Activated T-helper 1 cell treated with anti-CD3 and anti-CD28 coated beads, Interleukin-12 subunit alpha, Interleukin-12 subunit beta, Interleukin-2, Interleukin-4 antibody, amounts not matched to agents 30 ng/mL and 10 ng/mL and 1 ng/mL, durations not matched to agents 14 hours and 24 hours and 36 hours (primary cell): Measurements from ENCODE around the gene ETS1. TPM values are rescaled to one million over a fixed set of nuclear protein-coding genes. Genes with fewer than 3 reads are reported as not detected.
"Not testable (repeated sequence)": the region's sequence is repeated elsewhere in the genome, so short reads cannot be mapped to it uniquely, and the experiment has no call there.

ENCODE experiments used
- DNase-seq: peaks from one replicate; pipeline ENCODE4 v3.0.0; 2021; ENCODE audit warnings: low spot score
- H3K27ac Mint-ChIP-seq: one replicate; pipeline ENCODE4 v1.8.0; 2021; ENCODE audit warnings: mild to moderate bottlenecking, mixed read lengths
- H3K27me3 Mint-ChIP-seq: one replicate; pipeline ENCODE4 v1.8.0; 2022; ENCODE audit warnings: mild to moderate bottlenecking, moderate library complexity, mixed read lengths; ENCODE audit not compliant: insufficient read depth
- H3K36me3 Mint-ChIP-seq: one replicate; pipeline ENCODE4 v1.8.0; 2021; ENCODE audit warnings: low read depth, mixed read lengths
- H3K4me1 Mint-ChIP-seq: one replicate; pipeline ENCODE4 v1.8.0; 2021; ENCODE audit warnings: low read depth, mixed read lengths
- H3K4me3 Mint-ChIP-seq: one replicate; pipeline ENCODE4 v1.8.0; 2021; ENCODE audit warnings: mild to moderate bottlenecking, moderate library complexity, mixed read lengths
- H3K9me3 Mint-ChIP-seq: one replicate; pipeline ENCODE4 v1.8.0; 2021; ENCODE audit warnings: mixed read lengths
- intact Hi-C: fragments of 100-400 bp; cut with micrococcal nuclease; formaldehyde crosslinking; loops from one replicate; pipeline ENCODE4 v1.15.1; 2024
- total RNA-seq: library from RNA; stranded (reverse); gene quantifications from 2 replicates; pipeline ENCODE4 v1.2.3, GENCODE V29; 2022

Gene ETS1
- total RNA-seq, 1 donor from 2014 or later: 609 TPM

DNA sequence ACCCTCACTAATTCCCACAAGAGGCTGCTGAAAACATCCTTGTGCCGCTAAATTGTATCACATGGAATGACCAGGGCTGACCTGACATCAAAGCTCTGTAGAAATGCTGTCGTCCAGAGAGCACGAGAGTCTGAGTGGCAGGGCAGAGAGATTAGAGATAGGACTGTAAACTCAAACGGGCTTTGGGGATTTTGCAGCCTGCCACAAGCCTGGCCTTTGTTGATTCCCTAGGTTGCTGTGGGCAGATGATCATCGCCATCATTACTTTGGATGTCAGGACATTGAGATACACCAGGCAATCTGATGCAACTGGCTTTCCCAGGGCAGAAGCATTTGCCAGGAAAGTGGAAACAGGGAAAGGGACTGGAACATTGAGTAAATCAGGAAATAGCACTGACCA, 131.6 kb downstream of the ETS1 start:
- H3K4me1 Mint-ChIP-seq: peaks cover 69% of the 10 kb centered on the region
- peak overlapping the region; percentile 47 for H3K27ac Mint-ChIP-seq
- H3K4me3 Mint-ChIP-seq: no peak overlapping the region
- H3K9me3 Mint-ChIP-seq: no peaks in the 10 kb centered on the region
- intact Hi-C loops: no loop called here
- peaks cover 71% of the 10 kb centered on the region for H3K36me3 Mint-ChIP-seq
- no peaks in the 10 kb centered on the region for H3K27me3 Mint-ChIP-seq
- no peak for DNase-seq

- Mint-ChIP-seq H3K4me3 (no peak overlapping the region), H3K27me3 (no peaks in the 10 kb centered on the region), H3K36me3 (peaks cover 59% of the 10 kb centered on the region), H3K27ac (peak overlapping the region; percentile 74), H3K4me1 (peaks cover 70% of the 10 kb centered on the region), H3K9me3 (no peaks in the 10 kb centered on the region)
- no peak for DNase-seq
- intact Hi-C loops: no loop called here
These were observed 133.7 kb downstream of the ETS1 start for GRCh38 chr11:128453444-128454336.

GRCh38 chr11:128451652-128452470, 135.5 kb downstream of the ETS1 start:
- Mint-ChIP-seq H3K4me1 (peaks cover 78% of the 10 kb centered on the region), H3K36me3 (peaks cover 51% of the 10 kb centered on the region), H3K9me3 (no peaks in the 10 kb centered on the region), H3K4me3 (no peak overlapping the region), H3K27ac (peak overlapping the region; percentile 74), H3K27me3 (no peaks in the 10 kb centered on the region)
- DNase-seq: no peak
- intact Hi-C loops: no loop called here

- H3K4me3 Mint-ChIP-seq: no peak overlapping the region
These were observed 136.3 kb downstream of the ETS1 start for GRCh38 chr11:128450882-128451651.

GRCh38 chr11:128450425-128450824, 136.9 kb downstream of the ETS1 start:
- intact Hi-C loops: not testable (repeated sequence)
- peak overlapping the region; percentile 56 for H3K27ac Mint-ChIP-seq

More at GRCh38 chr11:128450882-128451651, 136.3 kb downstream of the ETS1 start:
- no peak for DNase-seq
- no peaks in the 10 kb centered on the region for H3K27me3 Mint-ChIP-seq
- no peaks in the 10 kb centered on the region for H3K9me3 Mint-ChIP-seq
- intact Hi-C loops: no loop called here
- H3K4me1 Mint-ChIP-seq: peaks cover 79% of the 10 kb centered on the region
- H3K36me3 Mint-ChIP-seq: peaks cover 45% of the 10 kb centered on the region
- H3K27ac Mint-ChIP-seq: peak overlapping the region; percentile 45

DNA sequence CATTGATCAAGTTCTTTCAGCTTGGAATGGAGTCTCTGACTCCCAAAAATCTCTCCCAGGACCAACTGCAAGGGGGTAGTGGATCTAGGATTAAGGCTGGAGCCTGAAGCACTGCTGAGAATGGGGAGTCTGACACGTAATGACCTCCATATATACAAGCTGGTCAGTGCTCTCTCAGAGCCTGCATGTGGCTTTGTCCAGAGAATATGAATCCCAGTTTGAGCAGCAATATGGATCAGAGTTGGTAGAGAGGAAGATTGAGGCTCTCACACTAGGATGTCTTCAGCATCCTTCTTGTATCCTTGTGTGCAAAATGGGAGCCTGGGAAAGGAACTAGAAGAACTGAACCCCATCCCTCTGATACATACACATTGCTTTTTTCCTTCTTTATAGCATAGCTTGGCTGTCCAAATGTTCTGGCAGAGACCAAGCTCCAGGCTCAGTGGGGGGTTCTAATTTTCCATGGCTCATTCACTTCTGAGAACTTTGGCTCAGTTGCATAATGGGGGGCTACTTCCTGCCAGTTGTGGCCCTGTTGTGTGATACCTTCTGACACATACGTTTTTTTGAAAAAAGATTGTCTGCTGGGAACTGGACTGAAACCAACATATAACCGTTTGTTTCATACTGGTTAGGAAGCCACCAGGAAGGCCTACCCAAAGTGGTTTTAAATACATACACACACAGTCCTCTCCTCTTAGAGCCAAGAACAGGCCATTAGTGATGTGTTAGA, 138.2 kb downstream of the ETS1 start:
- Mint-ChIP-seq H3K27me3 (peaks cover 1% of the 10 kb centered on the region), H3K27ac (peak overlapping the region; percentile 59)
- intact Hi-C loops: loop anchor here (2.0 to 5.0 kb wide), 2 partner anchors 26 to 37 kb away; no protein-coding TSS in a partner anchor

More at GRCh38 chr11:128450425-128450824, 136.9 kb downstream of the ETS1 start:
- not testable (repeated sequence) for H3K9me3 Mint-ChIP-seq, H3K27me3 Mint-ChIP-seq, DNase-seq, H3K4me3 Mint-ChIP-seq
- peaks cover 42% of the 10 kb centered on the region for H3K36me3 Mint-ChIP-seq
- peaks cover 76% of the 10 kb centered on the region for H3K4me1 Mint-ChIP-seq

DNA sequence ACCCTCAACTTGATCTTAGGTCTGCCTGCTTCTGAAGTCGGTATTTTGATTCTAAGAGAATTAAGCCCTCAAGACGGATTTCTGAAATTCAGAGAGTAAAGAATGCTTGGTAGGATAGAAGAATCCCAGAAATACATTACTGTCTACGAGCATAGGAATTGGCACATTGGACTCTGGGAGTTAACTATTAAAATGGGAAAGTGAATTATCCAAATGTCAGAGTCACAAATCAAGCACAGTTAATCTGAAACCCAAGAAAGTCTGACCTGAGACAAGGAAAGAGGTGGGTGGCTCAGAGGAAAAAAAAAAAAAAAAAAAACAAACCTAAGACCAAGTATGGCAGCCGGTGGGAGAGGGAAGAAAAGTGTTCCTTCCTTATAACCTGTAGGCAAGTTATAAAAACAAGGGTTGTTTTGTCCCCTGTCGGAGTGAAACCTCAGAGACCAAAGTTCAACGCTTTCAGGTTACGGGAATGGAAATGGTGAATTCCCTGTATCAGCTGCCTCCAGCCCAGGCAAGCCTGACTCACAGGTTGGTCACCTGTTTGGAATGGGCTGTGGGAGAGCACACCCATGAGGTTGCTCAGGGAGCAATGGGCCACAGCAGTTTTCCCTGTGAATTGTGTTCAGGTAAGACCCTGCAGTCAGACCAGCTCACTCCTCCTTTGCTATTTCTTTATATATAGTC, 139.0 kb downstream of the ETS1 start:
- intact Hi-C loops: loop anchor here (2.0 to 5.0 kb wide), 2 partner anchors 26 to 36 kb away; no protein-coding TSS in a partner anchor
- Mint-ChIP-seq H3K4me3 (no peak overlapping the region), H3K9me3 (peaks cover 8% of the 10 kb centered on the region), H3K36me3 (peaks cover 34% of the 10 kb centered on the region), H3K27me3 (peaks cover 1% of the 10 kb centered on the region), H3K27ac (peak overlapping the region; percentile 59), H3K4me1 (peaks cover 60% of the 10 kb centered on the region)
- DNase-seq: no peak

More for the DNA sequence above, 138.2 kb downstream of the ETS1 start:
- H3K36me3 Mint-ChIP-seq: peaks cover 41% of the 10 kb centered on the region
- DNase-seq: no peak
- H3K9me3 Mint-ChIP-seq: peaks cover 8% of the 10 kb centered on the region
- H3K4me3 Mint-ChIP-seq: no peak overlapping the region
- H3K4me1 Mint-ChIP-seq: peaks cover 68% of the 10 kb centered on the region

DNA sequence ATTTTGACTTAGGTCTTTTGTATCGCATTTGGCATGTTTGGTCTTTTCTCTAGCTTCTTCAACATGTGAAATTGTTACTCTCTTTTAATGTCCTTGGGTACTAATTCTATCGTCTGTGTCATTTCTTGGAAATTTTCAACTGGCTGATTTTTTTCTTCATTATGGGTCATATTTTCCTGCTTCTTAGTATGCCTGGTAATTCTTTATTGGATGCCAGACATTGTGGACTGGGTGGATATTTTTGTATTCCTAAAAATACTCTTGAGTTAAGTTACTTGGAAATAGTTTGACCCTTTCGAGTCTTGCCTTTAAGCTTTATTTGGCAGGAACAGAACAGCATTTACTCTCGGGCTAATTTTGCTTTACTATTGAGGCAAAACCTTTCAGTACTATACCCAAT, 140.1 kb downstream of the ETS1 start:
- intact Hi-C loops: loop anchor here (5.0 kb wide), 1 partner anchor 35 kb away; no protein-coding TSS in a partner anchor
- Mint-ChIP-seq H3K36me3 (peaks cover 26% of the 10 kb centered on the region), H3K9me3 (peaks cover 8% of the 10 kb centered on the region), H3K4me3 (no peak overlapping the region), H3K27ac (peak overlapping the region; percentile 20), H3K4me1 (peaks cover 59% of the 10 kb centered on the region), H3K27me3 (peaks cover 1% of the 10 kb centered on the region)
- no peak for DNase-seq

DNA sequence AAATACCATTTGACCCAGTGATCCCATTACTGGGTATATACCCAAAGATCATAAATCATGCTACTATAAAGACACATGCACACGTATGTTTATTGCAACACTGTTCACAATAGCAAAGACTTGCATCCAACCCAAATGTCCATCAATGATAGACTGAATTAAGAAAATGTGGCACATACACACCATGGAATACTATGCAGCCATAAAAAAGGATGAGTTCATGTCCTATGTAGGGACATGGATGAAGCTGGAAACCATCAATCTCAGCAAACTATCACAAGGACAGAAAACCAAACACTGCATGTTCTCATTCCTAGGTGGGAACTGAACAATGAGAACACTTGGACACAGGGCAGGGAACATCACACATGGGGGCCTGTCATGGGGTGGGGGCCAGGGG, 141.4 kb downstream of the ETS1 start:
- not testable (repeated sequence) for DNase-seq, H3K4me3 Mint-ChIP-seq, H3K27me3 Mint-ChIP-seq, H3K27ac Mint-ChIP-seq
- Mint-ChIP-seq H3K36me3 (peaks cover 24% of the 10 kb centered on the region), H3K4me1 (peaks cover 60% of the 10 kb centered on the region), H3K9me3 (peaks cover 12% of the 10 kb centered on the region)
- intact Hi-C loops: loop anchor here (5.0 kb wide), 1 partner anchor 34 kb away; no protein-coding TSS in a partner anchor

GRCh38 chr11:128437136-128437535, 150.2 kb downstream of the ETS1 start:
- H3K36me3 Mint-ChIP-seq: peaks cover 6% of the 10 kb centered on the region
- no peak overlapping the region for H3K4me3 Mint-ChIP-seq
- no peak for DNase-seq
- H3K27ac Mint-ChIP-seq: no peak overlapping the region
- intact Hi-C loops: no loop called here
- peaks cover 24% of the 10 kb centered on the region for H3K4me1 Mint-ChIP-seq
- H3K27me3 Mint-ChIP-seq: no peaks in the 10 kb centered on the region
- peaks cover 9% of the 10 kb centered on the region for H3K9me3 Mint-ChIP-seq

GRCh38 chr11:128434818-128435217, 152.5 kb downstream of the ETS1 start:
- H3K4me1 Mint-ChIP-seq: peaks cover 17% of the 10 kb centered on the region
- H3K27ac Mint-ChIP-seq: no peak overlapping the region
- intact Hi-C loops: no loop called here
- H3K36me3 Mint-ChIP-seq: peaks cover 3% of the 10 kb centered on the region
- H3K27me3 Mint-ChIP-seq: no peaks in the 10 kb centered on the region
- DNase-seq: no peak
- no peak overlapping the region for H3K4me3 Mint-ChIP-seq
- H3K9me3 Mint-ChIP-seq: peaks cover 4% of the 10 kb centered on the region
